K562 (cell line): Measurements from ENCODE around the gene DPP10. TPM values are rescaled to one million over a fixed set of nuclear protein-coding genes. Genes with fewer than 3 reads are reported as not detected.

Experiments used
- ATAC-seq: fragments of 200-7000 bp; cut with Tn5 transposase; 3 replicates; pipeline ENCODE4 v1.9.1; 2020; ENCODE audit warnings: moderate library complexity
- BruUV-seq: library from RNA; stranded (reverse); fragments of 400-500 nt; replicated peaks from 2 replicates; lab custom pipeline; 2021; lab: Mats Ljungman, UMichigan
- CTCF ChIA-PET: fragments of 300-600 bp; formaldehyde crosslinking; extraction: SDS; loops from one replicate; lab custom pipeline; 2021; ENCODE audit warnings: low intra/inter-chr PET ratio; lab: Yijun Ruan, JAX
- POLR2A ChIA-PET: fragments of 300-600, 350-650 bp; sonication (Branson Sonifier 250); formaldehyde crosslinking; extraction: SDS; loops from one replicate; lab custom pipeline; 2021; ENCODE audit warnings: antibody characterized with exemption, inconsistent platforms; lab: Yijun Ruan, JAX
- DNase-seq, 4 experiments: peaks; one replicate each; pipeline versions ENCODE4 v3.0.0 to v3.0.0-alpha.2; 2011 to 2018; ENCODE audit warnings: low spot score in 3 of 4, mixed read lengths in 3 of 4; ENCODE audit errors: extremely low read depth in 1 of 4
- FAIRE-seq: peaks from 2 replicates; lab custom pipeline; 2011; peaks lifted over from hg19 to GRCh38; lab: Jason Lieb, UNC
- H2AFZ ChIP-seq: 2 replicates; pipeline ENCODE4 v1.6.0; 2011; ENCODE audit warnings: low read depth, low read length, control low read depth, inconsistent platforms
- H3K27ac ChIP-seq: fragments of 200-600 bp; 3 replicates; pipeline ENCODE4 v1.8.0; 2011; ENCODE audit warnings: low read depth, mild to moderate bottlenecking, control low read depth, inconsistent platforms, low read length, moderate library complexity, mixed read lengths; ENCODE audit errors: extremely low read depth
- H3K27me3 ChIP-seq, 2 experiments: fragments of 300-600 bp in 1 of 2; 2 replicates in 1 of 2; 3 replicates in 1 of 2; pipeline versions ENCODE4 v1.6.0 to v1.8.0; 2011; ENCODE audit warnings: inconsistent platforms in 2 of 2, low read length in 2 of 2, mild to moderate bottlenecking in 1 of 2, mixed read lengths in 1 of 2, moderate library complexity in 1 of 2; ENCODE audit not compliant: control insufficient read depth in 2 of 2, insufficient read depth in 2 of 2
- H3K36me3 ChIP-seq: fragments of 300-600 bp; 3 replicates; pipeline ENCODE4 v1.8.0; 2011; ENCODE audit warnings: mild to moderate bottlenecking, low read length, inconsistent platforms; ENCODE audit not compliant: control insufficient read depth, insufficient read depth
- H3K4me1 ChIP-seq, 2 experiments: fragments of 200-600 bp in 1 of 2; replicated peaks in 1 of 2; 2 replicates in 1 of 2; 3 replicates in 1 of 2; pipeline versions ENCODE4 v1.5.1 to v1.8.0; 2011; ENCODE audit warnings: inconsistent platforms in 2 of 2, low read length in 2 of 2, mild to moderate bottlenecking in 1 of 2, mixed read lengths in 1 of 2, moderate library complexity in 1 of 2; ENCODE audit not compliant: control insufficient read depth in 2 of 2, insufficient read depth in 2 of 2
- H3K4me2 ChIP-seq: 2 replicates; pipeline ENCODE4 v1.6.1; 2011; ENCODE audit warnings: low read length, control low read depth, inconsistent platforms, mixed read lengths; ENCODE audit not compliant: insufficient read depth
- H3K4me3 ChIP-seq: fragments of 200-600 bp; sonication (generic), shearing (Covaris generic); 2 replicates; pipeline ENCODE4 v1.5.1; 2016; ENCODE audit warnings: control low read depth, inconsistent platforms
- H3K79me2 ChIP-seq: fragments of 200-600 bp; 3 replicates; pipeline ENCODE4 v1.8.0; 2011; ENCODE audit warnings: low read length, inconsistent platforms; ENCODE audit not compliant: control insufficient read depth, insufficient read depth
- H3K9ac ChIP-seq, 2 experiments: 2 replicates each; pipeline versions ENCODE4 v1.6.0 to v1.6.1; 2011; ENCODE audit warnings: low read depth in 2 of 2, low read length in 2 of 2, control low read depth in 1 of 2, inconsistent platforms in 1 of 2, mild to moderate bottlenecking in 1 of 2, mixed read lengths in 1 of 2; ENCODE audit not compliant: insufficient read depth in 1 of 2
- H3K9me1 ChIP-seq: one replicate; pipeline ENCODE4 v1.6.0; 2011; ENCODE audit warnings: inconsistent platforms, mild to moderate bottlenecking, low read length, moderate library complexity; ENCODE audit not compliant: control insufficient read depth, insufficient read depth
- H3K9me3 ChIP-seq: replicated peaks from 2 replicates; pipeline ENCODE4 v1.5.1; 2011; ENCODE audit warnings: low read depth, low read length, inconsistent platforms; ENCODE audit not compliant: control insufficient read depth, insufficient read depth
- H4K20me1 ChIP-seq: replicated peaks from 2 replicates; pipeline ENCODE4 v1.6.1; 2011; ENCODE audit warnings: low read length, inconsistent platforms, mixed read lengths; ENCODE audit not compliant: control insufficient read depth, insufficient read depth
- CBX2 ChIP-seq: fragments of 200-600 bp; sonication (generic); IDR thresholded peaks from one replicate; pipeline ENCODE4 v1.6.1; 2012; ENCODE audit warnings: mild to moderate bottlenecking, low read length, inconsistent platforms; ENCODE audit not compliant: insufficient read depth, poor library complexity, severe bottlenecking
- KLF13 ChIP-seq: fragments of 450-650 bp; IDR thresholded peaks from 2 replicates; pipeline ENCODE4 v1.6.1; 2016; ENCODE audit warnings: missing genetic modification characterization, low read depth, mild to moderate bottlenecking, missing compliant biosample characterization, moderate library complexity, borderline replicate concordance
- MIER1 ChIP-seq: fragments of 450-650 bp; IDR thresholded peaks from 2 replicates; pipeline ENCODE4 v1.6.1; 2016; ENCODE audit warnings: antibody characterized with exemption, mild to moderate bottlenecking, low read depth
- NFATC3 ChIP-seq: fragments of 450-650 bp; IDR thresholded peaks from 2 replicates; pipeline ENCODE4 v1.6.1; 2017; ENCODE audit warnings: mild to moderate bottlenecking
- SUPT5H ChIP-seq: fragments of 450-650 bp; IDR thresholded peaks from 2 replicates; pipeline ENCODE4 v1.6.1; 2016
- ZNF197 ChIP-seq: fragments of 200-800 bp; sonication (Bioruptor generic); IDR thresholded peaks from 2 replicates; pipeline ENCODE4 v1.6.1; 2016; ENCODE audit warnings: low read depth, missing genetic modification characterization, missing compliant biosample characterization
- WGBS: fragments of 100-300 bp; shearing (Covaris generic); methylation state at CpG from one replicate; pipeline ENCODE4 v1.1.6; 2016; ENCODE audit warnings: low coverage, mixed read lengths; ENCODE audit not compliant: insufficient coverage; ENCODE audit errors: missing lambda C conversion rate; 5-methylcytosine and 5-hydroxymethylcytosine counted together
- in situ Hi-C: fragments of 300-500 bp; cut with MboI; formaldehyde crosslinking; loops from 4 replicates; pipeline ENCODE4 v1.15.0; 2018; ENCODE audit warnings: inconsistent platforms, mixed read lengths
- intact Hi-C: fragments of 100-400 bp; cut with micrococcal nuclease; formaldehyde crosslinking; loops from 2 replicates; pipeline ENCODE4 v1.14.2; 2022
- polyA plus RNA-seq, 8 experiments: library from polyadenylated mRNA; depleted of rRNA in 4 of 8; stranded (reverse) in 5 of 8; unstranded in 3 of 8; fragments of >200 nt; fragmentation: Nextera tagmentation in 2 of 8; fragmentation: Illumina TruSeq in 1 of 8; extraction: Ambion mirVana in 2 of 8; extraction: Trizol in 1 of 8; gene quantifications; 2 replicates each; pipeline versions ENCODE4 v1.2.1 to v1.2.3, GENCODE V29; 2011 to 2014; ENCODE audit warnings: inconsistent platforms in 1 of 8, missing spikeins in 1 of 8
- total RNA-seq, 7 experiments: library from RNA; depleted of rRNA in 6 of 7; stranded (reverse); fragments of >200 nt in 6 of 7; fragmentation: Illumina TruSeq in 2 of 7; extraction: Trizol in 2 of 7; gene quantifications; 2 replicates each; pipeline versions ENCODE4 v1.2.1 to v1.2.3, GENCODE V29; 2011 to 2021; ENCODE audit warnings: low replicate concordance in 1 of 7
- TF ChIP-seq, protein P1 (sequence below): fragments of 250-450 bp; sonication (Bioruptor Pico); IDR thresholded peaks from 2 replicates; pipeline ENCODE4 v1.8.0; 2021; ENCODE audit warnings: borderline replicate concordance, mild to moderate bottlenecking, moderate library complexity; ENCODE audit not compliant: poor library complexity, severe bottlenecking
- TF ChIP-seq, protein P2 (sequence below): fragments of 250-450 bp; sonication (Bioruptor Pico); IDR thresholded peaks from 2 replicates; pipeline ENCODE4 v1.8.0; 2021; ENCODE audit warnings: moderate library complexity, mild to moderate bottlenecking, inconsistent platforms
- TF ChIP-seq, protein P3 (sequence below): sonication (generic); formaldehyde crosslinking; IDR thresholded peaks from 2 replicates; pipeline ENCODE4 v1.5.0; 2020; ENCODE audit warnings: missing genetic modification reagents

DPP10 gene
- total and polyA plus RNA-seq, 9 of the 15 experiments (the other 6 are each of a cell fraction or from before 2014, with no cell fraction given): not detected

DNA sequence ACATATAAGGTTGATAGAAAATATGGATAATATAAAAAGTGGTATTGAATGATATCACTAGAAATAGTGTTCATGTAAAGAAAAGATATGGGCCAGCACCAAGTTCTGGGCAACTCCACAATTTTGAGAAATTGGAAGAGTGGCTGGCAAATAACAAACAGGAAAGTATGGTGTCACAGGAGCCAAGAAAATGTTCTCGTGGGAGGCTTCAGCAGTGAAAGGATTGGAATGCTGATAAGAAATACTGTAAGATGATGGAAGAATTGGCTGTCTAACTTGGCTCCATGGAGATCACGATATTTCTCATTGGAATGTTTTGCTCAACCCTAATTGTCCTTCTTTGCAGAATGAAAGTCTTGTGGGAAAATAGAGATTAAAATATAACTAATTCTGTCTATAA lies 856.8 kb downstream of the DPP10 start:
- ChIA-PET CTCF (no interaction called here), POLR2A (no interaction called here)
- no peaks in the 10 kb centered on the region for H3K27me3 ChIP-seq
- H3K9ac ChIP-seq: no peak overlapping the region
- TF ChIP-seq, protein P1, sequence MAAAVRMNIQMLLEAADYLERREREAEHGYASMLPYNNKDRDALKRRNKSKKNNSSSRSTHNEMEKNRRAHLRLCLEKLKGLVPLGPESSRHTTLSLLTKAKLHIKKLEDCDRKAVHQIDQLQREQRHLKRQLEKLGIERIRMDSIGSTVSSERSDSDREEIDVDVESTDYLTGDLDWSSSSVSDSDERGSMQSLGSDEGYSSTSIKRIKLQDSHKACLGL (CRISPR knock-in tag): no peak
- TF ChIP-seq CBX2 (no peak), MIER1 (no peak), SUPT5H (no peak), ZNF197 (no peak), NFATC3 (no peak), KLF13 (tag) (no peak)
- TF ChIP-seq, protein P2, sequence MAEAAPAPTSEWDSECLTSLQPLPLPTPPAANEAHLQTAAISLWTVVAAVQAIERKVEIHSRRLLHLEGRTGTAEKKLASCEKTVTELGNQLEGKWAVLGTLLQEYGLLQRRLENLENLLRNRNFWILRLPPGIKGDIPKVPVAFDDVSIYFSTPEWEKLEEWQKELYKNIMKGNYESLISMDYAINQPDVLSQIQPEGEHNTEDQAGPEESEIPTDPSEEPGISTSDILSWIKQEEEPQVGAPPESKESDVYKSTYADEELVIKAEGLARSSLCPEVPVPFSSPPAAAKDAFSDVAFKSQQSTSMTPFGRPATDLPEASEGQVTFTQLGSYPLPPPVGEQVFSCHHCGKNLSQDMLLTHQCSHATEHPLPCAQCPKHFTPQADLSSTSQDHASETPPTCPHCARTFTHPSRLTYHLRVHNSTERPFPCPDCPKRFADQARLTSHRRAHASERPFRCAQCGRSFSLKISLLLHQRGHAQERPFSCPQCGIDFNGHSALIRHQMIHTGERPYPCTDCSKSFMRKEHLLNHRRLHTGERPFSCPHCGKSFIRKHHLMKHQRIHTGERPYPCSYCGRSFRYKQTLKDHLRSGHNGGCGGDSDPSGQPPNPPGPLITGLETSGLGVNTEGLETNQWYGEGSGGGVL (CRISPR knock-in tag): no peak
- TF ChIP-seq, protein P3, sequence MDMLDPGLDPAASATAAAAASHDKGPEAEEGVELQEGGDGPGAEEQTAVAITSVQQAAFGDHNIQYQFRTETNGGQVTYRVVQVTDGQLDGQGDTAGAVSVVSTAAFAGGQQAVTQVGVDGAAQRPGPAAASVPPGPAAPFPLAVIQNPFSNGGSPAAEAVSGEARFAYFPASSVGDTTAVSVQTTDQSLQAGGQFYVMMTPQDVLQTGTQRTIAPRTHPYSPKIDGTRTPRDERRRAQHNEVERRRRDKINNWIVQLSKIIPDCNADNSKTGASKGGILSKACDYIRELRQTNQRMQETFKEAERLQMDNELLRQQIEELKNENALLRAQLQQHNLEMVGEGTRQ (CRISPR knock-in tag): no peak
- FAIRE-seq: no peak
- H3K79me2 ChIP-seq: no peaks in the 10 kb centered on the region
- no peak overlapping the region for H3K27ac ChIP-seq
- no TSS peak for BruUV-seq
- no peaks in the 10 kb centered on the region for H3K9me1 ChIP-seq
- no peak overlapping the region for H3K4me2 ChIP-seq
- no peak overlapping the region for H2AFZ ChIP-seq
- ATAC-seq: no peak
- H3K36me3 ChIP-seq: no peaks in the 10 kb centered on the region
- intact Hi-C loops: no loop called here
- no peaks in the 10 kb centered on the region for H3K4me1 ChIP-seq
- H4K20me1 ChIP-seq: no peaks in the 10 kb centered on the region
- H3K4me3 ChIP-seq: no peak overlapping the region
- H3K9me3 ChIP-seq: no peaks in the 10 kb centered on the region
- in situ Hi-C loops: no loop called here
- 0% methylated on average over 2 of the region's 2 CpGs for WGBS
- no peak for DNase-seq
